Suprapubic skin (tissue), 3 donors: ENCODE data around the gene AASDHPPT.

Experiments used
- EP300 ChIP-seq: sonication (generic); formaldehyde crosslinking; IDR thresholded peaks from one replicate; pipeline ENCODE4 v1.6.1; 2017; ENCODE audit warnings: antibody characterized with exemption
- TF ChIP-seq, protein P1 (sequence below), 2 donors: fragments of 200-600 bp in 1 of 2; fragments of 450-650 bp in 1 of 2; sonication (generic) in 1 of 2; IDR thresholded peaks; one replicate each; pipeline ENCODE4 v1.5.1; 2016 to 2019; ENCODE audit warnings: antibody characterized with exemption in 2 of 2, mild to moderate bottlenecking in 1 of 2, moderate library complexity in 1 of 2

DNA sequence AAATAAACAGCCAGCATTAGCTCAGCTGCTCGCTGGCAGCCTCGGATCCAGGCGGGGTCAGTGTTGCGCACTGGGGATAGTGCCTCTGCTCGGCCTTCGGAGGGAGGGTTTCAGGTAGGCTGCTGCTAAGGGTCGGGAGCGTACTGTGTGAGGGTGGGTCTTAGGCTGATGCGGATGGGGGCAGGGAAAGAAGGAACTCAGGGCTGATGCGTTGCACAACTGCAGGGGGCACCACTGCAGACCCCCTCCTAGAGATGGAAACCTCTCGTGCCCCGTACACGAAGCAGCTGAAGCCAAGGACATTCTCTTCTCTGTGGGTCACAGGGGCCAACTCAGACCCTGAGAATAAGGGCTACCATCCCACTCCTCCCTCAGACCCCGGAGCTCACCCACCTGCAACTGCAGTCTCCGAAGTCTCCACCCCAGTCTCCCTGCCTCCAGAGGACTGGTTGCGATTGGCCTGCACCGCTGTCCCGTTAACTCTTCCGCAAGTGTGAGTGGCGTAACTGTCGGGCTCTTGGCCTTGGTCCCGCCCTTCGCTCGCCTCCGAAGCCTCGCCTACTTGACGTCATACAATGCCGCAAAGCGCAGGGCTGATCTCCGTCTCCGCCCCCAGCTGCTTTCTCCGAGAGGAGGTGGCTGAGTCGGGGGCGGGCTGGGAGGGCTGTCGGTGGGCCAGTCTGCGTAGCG, 398 bp upstream of the AASDHPPT start, which contains the start of gene KBTBD3:
- TF ChIP-seq, protein P1, sequence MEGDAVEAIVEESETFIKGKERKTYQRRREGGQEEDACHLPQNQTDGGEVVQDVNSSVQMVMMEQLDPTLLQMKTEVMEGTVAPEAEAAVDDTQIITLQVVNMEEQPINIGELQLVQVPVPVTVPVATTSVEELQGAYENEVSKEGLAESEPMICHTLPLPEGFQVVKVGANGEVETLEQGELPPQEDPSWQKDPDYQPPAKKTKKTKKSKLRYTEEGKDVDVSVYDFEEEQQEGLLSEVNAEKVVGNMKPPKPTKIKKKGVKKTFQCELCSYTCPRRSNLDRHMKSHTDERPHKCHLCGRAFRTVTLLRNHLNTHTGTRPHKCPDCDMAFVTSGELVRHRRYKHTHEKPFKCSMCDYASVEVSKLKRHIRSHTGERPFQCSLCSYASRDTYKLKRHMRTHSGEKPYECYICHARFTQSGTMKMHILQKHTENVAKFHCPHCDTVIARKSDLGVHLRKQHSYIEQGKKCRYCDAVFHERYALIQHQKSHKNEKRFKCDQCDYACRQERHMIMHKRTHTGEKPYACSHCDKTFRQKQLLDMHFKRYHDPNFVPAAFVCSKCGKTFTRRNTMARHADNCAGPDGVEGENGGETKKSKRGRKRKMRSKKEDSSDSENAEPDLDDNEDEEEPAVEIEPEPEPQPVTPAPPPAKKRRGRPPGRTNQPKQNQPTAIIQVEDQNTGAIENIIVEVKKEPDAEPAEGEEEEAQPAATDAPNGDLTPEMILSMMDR (IDR thresholded peaks at IDR 0.05), result peak in 1 of 2 donors; percentile 12
- no peak for TF ChIP-seq EP300
